ENCODE measurements around the gene PPP1R14B.

DNA sequence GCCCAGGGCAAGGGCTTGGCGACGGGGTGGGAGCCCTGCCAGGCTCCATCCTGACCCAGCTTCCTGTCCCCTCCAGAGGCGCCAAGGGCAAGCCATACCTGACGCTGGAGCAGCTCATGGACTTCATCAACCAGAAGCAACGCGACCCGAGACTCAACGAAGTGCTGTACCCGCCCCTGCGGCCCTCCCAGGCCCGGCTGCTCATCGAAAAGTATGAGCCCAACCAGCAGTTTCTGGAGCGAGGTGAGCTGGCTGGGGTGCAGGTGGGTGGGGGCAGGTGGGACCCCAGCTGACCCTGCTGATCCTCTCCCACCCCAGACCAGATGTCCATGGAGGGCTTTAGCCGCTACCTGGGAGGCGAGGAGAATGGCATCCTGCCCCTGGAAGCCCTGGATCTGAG is 9.6 kb upstream of the PPP1R14B start:
- TF ChIP-seq, protein P1, sequence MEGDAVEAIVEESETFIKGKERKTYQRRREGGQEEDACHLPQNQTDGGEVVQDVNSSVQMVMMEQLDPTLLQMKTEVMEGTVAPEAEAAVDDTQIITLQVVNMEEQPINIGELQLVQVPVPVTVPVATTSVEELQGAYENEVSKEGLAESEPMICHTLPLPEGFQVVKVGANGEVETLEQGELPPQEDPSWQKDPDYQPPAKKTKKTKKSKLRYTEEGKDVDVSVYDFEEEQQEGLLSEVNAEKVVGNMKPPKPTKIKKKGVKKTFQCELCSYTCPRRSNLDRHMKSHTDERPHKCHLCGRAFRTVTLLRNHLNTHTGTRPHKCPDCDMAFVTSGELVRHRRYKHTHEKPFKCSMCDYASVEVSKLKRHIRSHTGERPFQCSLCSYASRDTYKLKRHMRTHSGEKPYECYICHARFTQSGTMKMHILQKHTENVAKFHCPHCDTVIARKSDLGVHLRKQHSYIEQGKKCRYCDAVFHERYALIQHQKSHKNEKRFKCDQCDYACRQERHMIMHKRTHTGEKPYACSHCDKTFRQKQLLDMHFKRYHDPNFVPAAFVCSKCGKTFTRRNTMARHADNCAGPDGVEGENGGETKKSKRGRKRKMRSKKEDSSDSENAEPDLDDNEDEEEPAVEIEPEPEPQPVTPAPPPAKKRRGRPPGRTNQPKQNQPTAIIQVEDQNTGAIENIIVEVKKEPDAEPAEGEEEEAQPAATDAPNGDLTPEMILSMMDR (IDR thresholded peaks at IDR 0.05 in 4 of 5, conservative IDR thresholded peaks at IDR 0.05 in 1 of 5): no peak
- TF ChIP-seq POLR2A (IDR thresholded peaks at IDR 0.05): no peak

Data from gastrocnemius medialis (tissue), 4 donors.